Measurements from ENCODE around the gene TRANK1.

The TRANK1 gene

DNA sequence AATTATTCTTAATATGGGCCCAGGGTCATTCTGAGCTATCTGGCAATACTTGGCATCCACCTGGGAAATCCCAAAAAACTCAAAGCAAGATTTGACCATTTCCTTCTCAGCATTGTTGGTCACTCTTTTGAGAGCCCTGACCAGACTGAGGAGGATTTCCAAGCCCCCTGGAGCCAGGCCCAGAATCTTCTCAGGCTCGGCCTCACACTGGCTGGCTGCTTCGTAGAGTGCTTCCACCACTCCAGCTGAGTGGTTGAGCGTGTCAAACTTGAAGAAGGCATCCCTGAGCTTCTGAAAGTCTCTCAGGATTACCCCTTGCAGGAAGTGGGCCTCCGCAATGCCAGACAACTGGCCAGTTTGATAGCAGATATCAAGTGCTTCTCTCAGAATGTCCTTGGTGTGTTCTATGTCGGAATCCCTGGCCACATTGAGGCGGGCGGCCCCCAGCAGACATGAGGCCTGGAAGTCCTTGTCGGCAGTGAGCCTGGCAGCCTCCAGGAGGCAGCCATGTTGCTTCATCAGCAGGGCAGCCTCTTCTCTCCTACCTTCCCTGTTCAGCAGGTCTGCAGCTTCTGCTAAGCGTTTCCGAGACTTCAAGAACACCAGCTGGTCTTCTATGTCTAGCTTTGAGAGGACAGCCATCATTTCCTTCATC lies 111.6 kb downstream of the TRANK1 start:
- DNase-seq = no peak

DNA sequence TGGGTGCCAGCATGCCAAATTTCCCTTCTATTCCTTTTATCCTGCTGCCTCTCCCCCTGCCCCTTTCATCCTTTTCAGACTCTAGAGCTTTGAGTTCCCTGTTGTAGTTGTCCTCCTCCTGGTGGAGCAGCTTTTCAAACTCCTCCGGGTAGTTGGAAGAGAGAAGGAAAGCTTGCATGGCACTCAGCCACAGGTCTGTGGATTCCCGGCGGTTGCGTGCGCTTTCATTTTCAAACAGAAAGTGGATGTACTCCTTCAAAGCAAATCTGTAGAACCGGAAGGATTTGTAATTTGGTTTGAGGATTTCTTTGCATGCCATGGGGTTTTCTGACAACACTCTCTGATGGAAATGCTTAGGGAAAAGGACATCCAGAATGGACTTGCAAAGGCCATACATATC lies 112.4 kb downstream of the TRANK1 start:
- DNase-seq = no peak

DNA sequence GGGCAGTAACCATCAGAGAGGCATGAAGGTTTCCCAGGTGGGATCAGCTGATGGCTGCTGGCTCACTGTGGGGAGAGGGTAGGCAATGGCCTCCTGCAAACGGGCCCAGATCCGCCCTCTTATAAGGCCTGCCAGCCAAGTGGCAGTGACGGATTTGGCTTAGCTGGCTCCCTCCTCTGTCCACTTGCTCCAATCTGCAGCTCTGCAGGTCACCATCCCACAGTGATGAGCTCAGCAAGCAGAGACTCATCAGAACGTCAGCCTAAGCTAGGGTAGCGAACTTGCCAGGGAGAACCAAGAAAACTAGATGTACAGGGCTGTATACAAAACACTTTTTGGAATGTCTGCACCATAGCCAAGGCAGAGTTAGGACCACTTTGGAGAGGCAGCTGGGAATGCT lies 117.7 kb downstream of the TRANK1 start:
- no peak for DNase-seq

- no peak for DNase-seq
Measured at GRCh38 chr3:36826240-36826639, 118.6 kb downstream of the TRANK1 start.

- no peak for DNase-seq
Measured at GRCh38 chr3:36824443-36824842, 120.4 kb downstream of the TRANK1 start.

GRCh38 chr3:36823806-36824205 lies 121.0 kb downstream of the TRANK1 start:
- no peak for DNase-seq

DNA sequence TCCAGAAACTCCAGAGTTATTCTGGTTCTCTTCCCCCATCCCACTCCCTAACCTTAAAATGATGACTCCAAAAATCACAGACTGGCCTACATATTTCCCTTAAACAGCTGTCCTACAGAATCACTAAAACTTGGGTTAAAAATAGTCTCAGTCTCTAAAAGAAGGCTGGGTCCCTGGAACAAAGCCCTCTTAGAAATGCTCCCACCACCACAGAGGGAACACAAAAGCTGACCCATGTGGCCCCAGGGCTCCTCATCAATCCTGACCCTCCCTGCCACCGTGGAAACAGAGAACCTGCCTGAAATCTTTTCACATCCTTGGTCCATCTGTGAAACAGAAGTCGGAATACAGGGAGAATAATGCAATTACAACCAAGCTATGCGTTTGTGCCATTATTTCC lies 124.8 kb downstream of the TRANK1 start:
- DNase-seq = no peak

DNA sequence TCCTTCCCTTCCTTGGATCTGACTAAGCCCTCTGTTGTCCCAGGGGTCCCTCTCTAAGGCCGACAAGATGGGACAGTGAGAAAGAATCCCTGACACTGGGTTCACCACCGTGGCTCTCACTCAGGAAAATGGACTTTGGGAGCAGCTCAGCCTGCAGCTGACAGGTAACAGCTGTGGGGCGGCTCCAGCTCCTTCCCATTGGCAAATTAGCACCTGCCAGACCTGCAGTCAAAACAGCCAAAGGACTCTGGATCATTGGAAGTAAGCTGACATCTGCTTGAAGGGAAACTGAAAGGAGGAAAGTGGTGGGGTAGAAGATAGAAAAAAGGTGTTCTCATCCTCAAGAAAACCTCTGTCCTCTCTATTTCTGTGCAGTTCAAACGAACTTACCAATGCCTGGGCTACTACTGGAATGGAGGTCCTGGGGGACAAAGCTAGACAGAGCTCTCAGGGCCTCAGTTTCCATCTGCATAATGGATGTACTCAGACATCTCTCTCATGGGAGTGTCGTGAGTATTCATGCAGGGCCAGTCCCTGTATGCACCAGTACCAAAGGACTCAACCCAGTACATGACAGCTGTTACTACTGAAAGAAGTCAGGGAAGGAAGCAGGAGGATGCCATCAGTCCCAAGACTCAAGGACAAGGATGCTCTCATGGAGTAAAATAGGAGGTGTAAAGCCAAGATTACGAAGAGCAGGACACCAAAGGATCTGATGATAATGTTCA lies 126.9 kb downstream of the TRANK1 start:
- no peak for DNase-seq

DNA sequence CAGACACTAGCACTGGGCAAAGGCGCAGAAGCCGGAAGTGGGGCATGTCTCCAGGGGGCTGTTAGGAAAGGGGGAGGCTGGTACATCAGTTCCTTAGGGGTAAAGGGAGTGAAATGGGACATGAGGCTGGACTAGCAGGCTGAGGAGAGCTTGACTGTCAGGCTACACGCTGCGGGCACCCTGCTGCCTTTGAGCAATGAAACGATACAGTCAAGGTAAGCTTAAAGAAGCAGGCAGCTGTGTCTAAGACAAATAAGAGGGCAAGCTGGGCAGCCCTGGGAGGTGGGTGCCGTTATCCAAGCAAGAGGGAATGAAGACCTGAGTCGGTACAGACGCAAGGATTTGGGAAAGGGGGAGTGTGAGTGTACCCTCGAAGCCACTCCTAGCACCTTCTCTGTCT lies 129.5 kb downstream of the TRANK1 start:
- DNase-seq = no peak

DNA sequence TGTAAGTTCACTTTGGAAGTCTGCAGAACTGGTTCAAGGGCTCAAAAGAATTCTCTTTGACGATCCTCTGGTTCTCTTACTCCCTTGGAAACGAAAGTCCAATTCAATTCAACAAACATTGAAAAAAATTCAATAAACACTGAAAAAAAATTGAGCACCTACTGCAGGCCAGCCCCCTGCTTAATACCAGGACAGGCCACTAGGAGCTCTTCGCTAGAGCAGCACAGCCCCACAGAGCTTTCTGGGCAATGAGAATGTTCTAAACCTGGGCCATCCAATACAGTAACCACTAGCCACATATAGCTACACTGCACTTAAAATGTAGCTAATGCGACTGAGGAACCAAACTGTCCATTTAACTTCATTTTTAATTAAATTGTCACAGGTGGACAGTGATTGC lies 130.1 kb downstream of the TRANK1 start:
- DNase-seq = no peak

DNA sequence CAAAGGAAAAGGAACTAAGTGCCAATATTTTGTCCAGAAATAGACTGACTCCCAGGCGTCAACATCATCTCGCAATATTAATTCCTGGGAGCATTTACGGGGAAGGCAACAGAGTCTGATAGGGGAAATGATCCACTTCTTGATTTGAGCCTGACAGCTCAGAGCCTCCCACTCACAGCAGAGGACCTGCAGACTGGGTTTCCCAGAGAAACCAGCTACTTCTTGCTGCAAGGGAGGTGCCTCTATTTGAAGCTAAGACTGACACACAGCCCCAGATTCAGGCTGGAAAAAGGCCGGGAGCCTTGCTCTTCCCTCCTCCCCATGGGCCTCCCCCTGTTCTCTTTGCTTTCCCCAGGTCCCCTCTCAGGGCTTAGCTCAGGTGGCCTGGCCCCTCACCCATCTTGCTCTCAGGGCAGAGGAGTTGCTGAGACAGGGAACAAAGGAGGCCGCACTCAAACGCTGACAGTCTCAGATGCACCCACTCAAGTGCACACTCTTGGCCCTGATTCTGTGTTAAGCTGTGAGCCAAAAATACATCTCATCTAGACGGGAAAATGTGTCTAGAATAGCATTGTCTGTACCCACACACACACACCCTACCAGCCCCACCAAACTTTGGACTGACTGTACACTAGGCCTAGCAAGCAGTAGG lies 130.7 kb downstream of the TRANK1 start:
- no peak for DNase-seq

- no peak for DNase-seq
Measured at GRCh38 chr3:36813305-36813704, 131.5 kb downstream of the TRANK1 start.

DNA sequence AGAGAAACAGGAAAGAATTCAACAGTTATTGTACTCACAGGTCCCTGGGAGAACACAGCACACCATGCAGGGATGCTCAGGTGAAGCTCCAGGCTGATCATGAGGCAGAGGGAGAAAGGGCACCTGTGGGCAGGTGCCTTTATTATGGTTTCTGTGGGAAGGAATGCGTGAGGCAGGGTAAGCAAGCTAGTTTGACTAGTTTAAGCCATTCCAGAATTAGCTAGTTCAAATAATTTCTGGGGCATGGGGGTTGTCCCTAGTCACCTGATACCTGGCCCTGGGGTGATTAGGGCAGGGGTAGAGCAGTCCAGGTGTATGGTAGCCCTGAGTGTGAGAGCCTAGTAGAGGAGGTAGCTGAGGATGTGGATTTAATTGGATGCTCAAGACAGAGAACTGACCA lies 132.6 kb downstream of the TRANK1 start:
- no peak for DNase-seq

DNA sequence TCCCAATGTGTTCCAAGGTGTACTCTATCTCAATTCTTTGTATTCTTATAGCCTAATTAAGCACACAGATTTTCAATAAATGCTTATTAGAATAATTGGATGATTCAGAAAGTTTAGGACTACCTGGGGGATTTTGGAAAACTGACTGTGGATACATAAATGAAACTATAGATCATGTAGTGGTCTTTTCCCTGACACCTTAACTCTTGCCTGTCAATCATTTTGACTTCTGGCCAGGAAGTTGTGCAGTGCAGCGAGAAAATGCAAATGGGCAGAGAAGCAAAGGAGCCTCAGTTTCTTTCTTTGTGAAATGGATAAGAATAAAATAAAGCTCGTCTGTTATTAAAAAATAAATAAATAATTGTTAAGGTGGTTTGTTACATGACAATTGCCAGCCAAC lies 133.1 kb downstream of the TRANK1 start:
- no peak for DNase-seq

DNA sequence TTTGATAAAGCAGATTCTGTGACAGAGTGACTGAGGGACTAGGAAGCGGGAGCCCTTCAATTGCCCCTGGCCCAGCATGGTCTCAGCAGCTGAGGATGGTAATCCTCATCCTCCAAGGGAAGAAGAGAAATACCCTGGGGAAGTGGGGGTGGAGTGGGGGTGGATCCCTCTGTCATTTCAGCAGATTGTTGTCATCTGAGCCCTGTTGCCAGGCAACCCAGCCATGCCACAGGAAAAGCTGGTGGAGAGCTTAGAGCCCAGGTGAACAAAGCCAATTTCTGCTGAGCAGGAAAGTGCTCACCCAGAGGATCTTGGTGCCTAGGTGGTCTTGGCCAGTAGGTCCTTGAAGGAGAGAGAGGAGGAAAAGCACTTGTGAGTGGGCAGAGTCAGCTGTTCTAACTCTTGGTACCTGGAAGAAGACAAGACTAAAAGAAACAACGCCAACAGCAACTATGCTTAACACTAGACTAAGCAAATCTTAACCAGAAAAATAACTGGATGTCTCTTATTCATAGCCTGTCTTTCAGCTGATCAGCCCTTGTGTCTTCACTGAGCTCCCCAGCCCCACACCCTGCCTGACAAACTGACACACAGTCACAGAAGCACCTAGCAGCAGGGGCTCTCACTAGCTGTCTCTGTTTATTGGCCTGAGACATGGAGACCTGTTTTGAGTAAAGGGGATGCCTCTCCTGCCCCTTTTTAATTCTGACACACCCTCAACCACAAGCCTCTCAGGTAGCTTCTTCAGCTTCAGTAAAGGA lies 140.4 kb downstream of the TRANK1 start:
- DNase-seq = no peak

DNA sequence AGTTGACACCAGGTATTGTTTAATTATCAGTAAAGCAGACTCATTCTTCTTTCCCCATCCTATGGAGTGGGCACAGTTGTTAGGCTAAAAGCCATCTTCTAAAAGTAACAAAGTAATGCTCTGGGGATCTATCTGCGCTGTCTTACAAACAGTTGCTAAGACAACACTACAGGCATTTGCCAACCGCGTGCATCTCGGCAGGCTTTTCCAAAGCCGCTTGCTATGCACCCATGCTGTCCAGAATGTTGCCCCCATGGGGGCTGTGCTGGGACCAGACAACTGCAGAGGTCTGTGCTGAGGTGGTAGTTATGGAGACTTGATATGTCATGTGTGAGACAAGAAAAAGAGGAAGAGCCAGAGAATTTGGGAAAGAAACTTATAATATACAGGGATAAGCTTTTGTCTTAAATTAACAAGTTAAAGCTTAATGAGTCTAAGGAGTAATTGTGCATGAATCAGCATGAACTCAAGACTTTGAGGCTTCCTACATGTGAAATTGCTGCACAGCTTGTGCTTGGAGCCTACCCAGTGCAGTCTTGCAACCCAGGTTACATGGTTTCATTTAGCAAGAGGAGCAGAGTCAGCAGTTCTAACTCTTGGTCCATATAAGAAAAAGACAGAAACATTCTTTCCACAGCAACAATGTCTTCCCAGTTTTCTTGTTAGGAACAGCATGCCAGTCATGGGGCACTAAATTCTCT lies 141.6 kb downstream of the TRANK1 start:
- DNase-seq = no peak

DNA sequence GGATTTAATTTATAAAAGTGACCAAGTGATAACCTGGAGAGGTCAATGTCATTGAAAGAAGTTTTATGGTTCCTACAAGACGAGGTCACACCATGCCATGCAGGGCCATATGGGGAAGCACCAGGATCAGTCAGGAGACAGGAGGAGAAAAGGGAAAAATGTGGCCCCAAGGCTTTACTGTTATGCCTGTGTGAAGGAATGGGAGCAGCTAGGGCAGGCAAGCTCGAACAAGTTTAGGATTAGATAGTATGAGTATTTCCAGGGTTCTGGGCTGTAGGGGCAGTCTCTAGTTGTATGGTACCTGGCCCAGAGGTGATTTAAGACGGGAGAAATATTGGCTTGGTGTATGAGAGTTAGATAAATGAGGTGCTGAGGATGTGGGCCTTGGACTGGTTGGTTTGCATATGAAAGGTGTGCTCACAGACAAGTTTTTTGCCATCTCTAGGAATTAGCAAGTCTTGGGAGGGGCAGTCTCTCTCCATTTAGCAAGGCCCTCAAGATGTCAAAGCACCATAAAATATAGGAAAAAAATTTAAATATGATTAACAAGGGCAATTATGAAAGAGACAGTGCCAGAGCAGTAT lies 144.2 kb downstream of the TRANK1 start:
- DNase-seq = no peak

DNA sequence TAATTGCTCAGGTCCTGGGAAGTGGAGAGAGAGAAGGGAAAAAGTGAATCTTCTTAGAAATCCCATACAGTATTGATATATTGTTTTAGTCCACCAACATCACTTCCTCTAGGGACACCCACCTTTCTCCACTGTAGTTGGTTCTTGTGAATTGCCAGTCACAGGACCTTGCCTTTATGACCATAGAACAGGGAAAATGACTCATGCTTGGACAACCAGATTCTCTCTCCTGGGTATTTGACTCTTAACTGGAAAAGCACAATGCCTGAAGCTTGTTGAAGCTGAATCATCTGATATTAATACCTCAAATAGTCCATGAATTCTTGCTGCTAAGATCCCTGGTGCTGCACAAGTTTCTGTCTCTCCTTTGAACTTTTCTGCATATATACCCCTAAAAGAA lies 148.0 kb downstream of the TRANK1 start:
- no peak for DNase-seq

DNA sequence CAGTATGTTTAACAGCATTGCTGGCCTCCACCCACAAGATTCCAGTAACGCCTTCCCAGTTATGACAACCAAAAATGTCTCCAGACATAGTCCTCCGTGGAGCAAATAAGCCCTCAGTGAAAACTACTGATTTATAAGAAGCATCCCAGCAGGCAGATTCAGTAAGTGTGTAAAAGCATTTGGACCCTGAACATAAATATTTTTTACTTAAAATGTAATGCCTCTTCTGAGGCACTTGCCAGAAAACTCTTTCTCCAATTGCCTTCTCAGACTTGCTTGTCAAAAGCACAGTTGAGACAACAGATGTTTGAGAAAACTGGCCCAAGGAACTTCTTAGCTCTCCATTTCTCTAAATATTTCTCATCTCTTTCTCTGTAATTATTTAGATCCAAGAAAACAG lies 148.7 kb downstream of the TRANK1 start:
- no peak for DNase-seq

DNA sequence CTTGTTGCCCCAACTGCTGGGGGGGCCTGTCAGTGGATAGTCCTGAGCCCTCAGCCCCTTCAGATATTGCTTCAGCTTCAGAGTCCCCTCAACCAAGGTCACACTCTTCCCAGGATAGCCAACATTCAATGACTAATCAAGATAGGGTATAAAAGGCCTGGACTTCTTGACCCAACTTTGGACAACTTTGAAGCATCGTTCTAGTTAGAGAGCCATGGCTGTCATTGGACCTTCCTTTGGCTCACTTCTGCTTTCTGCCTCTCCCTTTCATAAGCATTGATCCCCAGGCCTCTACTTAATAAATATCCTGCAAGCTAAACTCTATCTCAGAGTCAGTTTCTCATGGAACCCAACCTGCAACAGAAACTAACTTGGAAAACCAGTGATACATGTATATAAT lies 149.2 kb downstream of the TRANK1 start:
- DNase-seq = no peak

DNA sequence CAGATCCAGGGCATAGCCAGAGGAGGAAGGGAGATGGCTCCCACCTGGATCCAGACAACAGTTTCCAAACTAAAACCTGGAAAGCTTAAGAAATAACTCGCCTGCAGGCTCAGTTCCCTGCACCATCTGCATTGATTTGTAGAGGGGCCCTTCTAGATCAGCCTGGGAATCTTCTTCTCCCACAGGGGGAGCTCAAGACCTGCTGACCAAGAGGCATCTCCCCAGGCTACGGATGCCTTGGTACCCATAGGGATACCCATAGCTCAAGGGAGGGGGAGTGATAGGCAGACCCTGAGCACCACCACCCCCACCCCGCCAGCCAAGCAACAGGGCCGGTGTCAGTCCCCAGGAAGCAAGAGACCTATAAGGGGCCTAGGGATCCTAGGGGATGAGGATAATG lies 152.5 kb downstream of the TRANK1 start:
- no peak for DNase-seq

DNA sequence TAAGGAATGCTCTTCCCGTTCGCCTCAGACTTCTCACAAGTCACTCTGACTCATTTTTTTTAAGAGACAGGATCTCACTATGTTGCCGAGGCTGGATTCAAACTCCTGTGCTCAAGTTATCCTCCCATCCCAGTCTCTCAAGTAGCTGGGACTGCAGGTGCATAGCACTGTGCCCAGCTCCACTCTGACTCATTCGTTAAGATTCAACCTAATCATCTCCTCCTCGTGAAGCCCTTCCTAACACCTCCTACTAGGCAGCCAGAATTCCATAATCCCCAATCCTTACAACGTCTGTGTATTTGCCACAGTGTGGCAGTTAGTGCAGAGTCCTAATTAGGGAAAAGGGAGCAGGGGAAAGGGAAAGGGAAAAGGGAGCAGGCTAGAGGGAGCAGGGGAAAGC lies 154.1 kb downstream of the TRANK1 start:
- no peak for DNase-seq

All from T1000 (cell line).